Endothelial cell (in vitro differentiated cells): ENCODE measurements around the gene METTL22. TPM values are rescaled to one million over a fixed set of nuclear protein-coding genes. Genes with fewer than 3 reads are reported as not detected.
A peak's percentile ranks its signal among the peaks of the same experiment; 100 is the strongest.

ENCODE experiments used
- DNase-seq: peaks from one replicate; pipeline ENCODE4 v3.0.0; 2021; ENCODE audit warnings: low spot score
- H3K27ac Mint-ChIP-seq: one replicate; pipeline ENCODE4 v1.8.0; 2021; ENCODE audit warnings: mixed read lengths, inconsistent platforms; ENCODE audit not compliant: unreplicated experiment
- H3K27me3 Mint-ChIP-seq: one replicate; pipeline ENCODE4 v1.8.0; 2021; ENCODE audit warnings: mild to moderate bottlenecking, moderate library complexity, mixed read lengths, inconsistent platforms; ENCODE audit not compliant: unreplicated experiment
- H3K36me3 Mint-ChIP-seq: one replicate; pipeline ENCODE4 v1.8.0; 2021; ENCODE audit warnings: mild to moderate bottlenecking, low read depth, mixed read lengths, inconsistent platforms; ENCODE audit not compliant: unreplicated experiment
- H3K4me1 Mint-ChIP-seq: one replicate; pipeline ENCODE4 v1.8.0; 2021; ENCODE audit warnings: mild to moderate bottlenecking, mixed read lengths, inconsistent platforms; ENCODE audit not compliant: unreplicated experiment
- H3K4me3 Mint-ChIP-seq: one replicate; pipeline ENCODE4 v1.8.0; 2021; ENCODE audit warnings: mild to moderate bottlenecking, mixed read lengths, inconsistent platforms; ENCODE audit not compliant: unreplicated experiment
- H3K9me3 Mint-ChIP-seq: one replicate; pipeline ENCODE4 v1.8.0; 2021; ENCODE audit warnings: mixed read lengths, inconsistent platforms; ENCODE audit not compliant: unreplicated experiment
- total RNA-seq: library from RNA; stranded (reverse); fragmentation: NEBNext Ultra II Directional; extraction: Animal tissue kit (Norgen Biotek cat#: 25700); gene quantifications from one replicate; pipeline ENCODE4 v1.2.1, GENCODE V29; 2021; ENCODE audit not compliant: unreplicated experiment
- TF ChIP-seq, protein P1 (sequence below): fragments of 200-600 bp; sonication (generic); IDR thresholded peaks from one replicate; pipeline ENCODE4 v1.5.0; 2021; ENCODE audit warnings: antibody characterized with exemption; ENCODE audit not compliant: unreplicated experiment

Gene METTL22
- total RNA-seq, 1 donor from 2014 or later = 39.6 TPM

DNA sequence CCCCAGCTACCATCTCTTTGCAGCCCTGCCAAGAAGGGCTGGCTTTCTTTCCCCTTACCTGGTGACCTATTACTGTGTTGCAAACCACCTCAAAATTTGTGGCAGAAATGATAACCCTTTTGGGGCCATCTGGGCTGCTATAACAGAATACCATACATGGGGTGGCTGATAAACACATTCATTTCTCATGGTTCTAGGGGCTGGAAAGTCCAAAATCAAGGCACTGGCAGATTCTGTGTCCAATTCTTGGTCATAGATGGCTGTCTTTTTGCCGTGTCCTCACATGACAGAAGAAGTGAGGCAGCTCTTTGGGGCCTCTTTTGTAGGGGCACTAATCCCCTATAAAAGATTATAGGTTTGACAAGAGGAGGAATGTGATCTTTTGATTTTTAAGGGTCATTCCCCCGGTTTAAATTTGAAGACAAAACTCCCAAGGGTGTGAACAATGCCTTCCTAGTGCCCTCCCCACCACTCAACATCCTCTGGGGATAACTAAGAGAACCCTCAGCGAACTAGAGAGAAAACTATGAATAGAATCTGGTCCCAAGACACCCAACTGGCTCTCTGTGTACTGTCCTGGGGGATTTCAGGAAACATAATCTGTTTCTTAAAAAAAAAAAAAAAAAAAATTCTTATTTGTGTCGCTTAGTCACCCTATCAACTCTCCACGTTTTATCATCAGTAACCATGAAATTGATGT lies 1.7 kb upstream of the METTL22 start:
- no peak for DNase-seq
- TF ChIP-seq, protein P1, sequence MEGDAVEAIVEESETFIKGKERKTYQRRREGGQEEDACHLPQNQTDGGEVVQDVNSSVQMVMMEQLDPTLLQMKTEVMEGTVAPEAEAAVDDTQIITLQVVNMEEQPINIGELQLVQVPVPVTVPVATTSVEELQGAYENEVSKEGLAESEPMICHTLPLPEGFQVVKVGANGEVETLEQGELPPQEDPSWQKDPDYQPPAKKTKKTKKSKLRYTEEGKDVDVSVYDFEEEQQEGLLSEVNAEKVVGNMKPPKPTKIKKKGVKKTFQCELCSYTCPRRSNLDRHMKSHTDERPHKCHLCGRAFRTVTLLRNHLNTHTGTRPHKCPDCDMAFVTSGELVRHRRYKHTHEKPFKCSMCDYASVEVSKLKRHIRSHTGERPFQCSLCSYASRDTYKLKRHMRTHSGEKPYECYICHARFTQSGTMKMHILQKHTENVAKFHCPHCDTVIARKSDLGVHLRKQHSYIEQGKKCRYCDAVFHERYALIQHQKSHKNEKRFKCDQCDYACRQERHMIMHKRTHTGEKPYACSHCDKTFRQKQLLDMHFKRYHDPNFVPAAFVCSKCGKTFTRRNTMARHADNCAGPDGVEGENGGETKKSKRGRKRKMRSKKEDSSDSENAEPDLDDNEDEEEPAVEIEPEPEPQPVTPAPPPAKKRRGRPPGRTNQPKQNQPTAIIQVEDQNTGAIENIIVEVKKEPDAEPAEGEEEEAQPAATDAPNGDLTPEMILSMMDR = no peak
- Mint-ChIP-seq H3K27ac (no peak overlapping the region), H3K9me3 (no peaks in the 10 kb centered on the region), H3K27me3 (peaks cover 2% of the 10 kb centered on the region), H3K36me3 (no peaks in the 10 kb centered on the region), H3K4me1 (peaks cover 6% of the 10 kb centered on the region), H3K4me3 (no peak overlapping the region)

DNA sequence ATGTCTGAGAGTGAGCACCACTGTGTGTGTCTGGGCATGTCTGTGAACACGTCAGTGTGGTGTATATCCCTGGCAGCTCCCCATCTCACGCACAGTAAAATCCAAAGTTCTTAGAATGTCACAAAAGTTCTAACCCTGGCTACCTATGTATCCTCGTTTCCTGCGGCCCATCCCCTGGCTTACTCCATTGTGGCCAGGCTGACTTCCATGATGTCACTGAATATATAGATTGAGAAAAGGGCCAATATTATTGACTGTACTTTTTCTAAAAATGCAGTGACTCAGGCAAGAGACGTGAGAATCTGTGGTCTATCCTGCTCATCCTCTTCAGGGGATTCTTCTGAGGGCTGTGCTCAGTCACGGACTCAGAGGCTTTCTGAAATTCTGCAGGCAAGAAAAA lies 963 bp upstream of the METTL22 start:
- Mint-ChIP-seq H3K36me3 (no peaks in the 10 kb centered on the region), H3K4me3 (peak overlapping the region; percentile 97), H3K4me1 (peaks cover 6% of the 10 kb centered on the region), H3K9me3 (no peaks in the 10 kb centered on the region), H3K27me3 (peaks cover 2% of the 10 kb centered on the region), H3K27ac (no peak overlapping the region)
- no peak for DNase-seq
- TF ChIP-seq, protein P1 = no peak

DNA sequence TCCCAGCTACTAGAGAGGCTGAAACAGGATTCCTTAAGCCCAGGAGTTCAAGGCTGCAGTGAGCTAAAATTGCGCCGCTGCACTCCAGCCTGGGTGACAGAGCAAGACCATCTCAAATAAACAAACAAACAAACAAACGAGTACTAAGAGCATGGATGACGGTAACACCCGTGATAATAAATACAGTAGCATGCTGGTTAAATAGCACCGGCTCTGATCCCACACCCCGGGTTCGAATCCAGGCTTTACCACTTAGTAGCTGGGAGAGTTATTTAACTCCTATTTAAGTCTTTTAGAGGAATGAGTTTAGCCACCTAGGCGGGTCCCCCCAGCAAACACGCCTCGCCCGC lies 301 bp upstream of the METTL22 start:
- Mint-ChIP-seq H3K4me1 (peaks cover 6% of the 10 kb centered on the region), H3K4me3 (peak overlapping the region; percentile 97)
- no peak for DNase-seq

DNA sequence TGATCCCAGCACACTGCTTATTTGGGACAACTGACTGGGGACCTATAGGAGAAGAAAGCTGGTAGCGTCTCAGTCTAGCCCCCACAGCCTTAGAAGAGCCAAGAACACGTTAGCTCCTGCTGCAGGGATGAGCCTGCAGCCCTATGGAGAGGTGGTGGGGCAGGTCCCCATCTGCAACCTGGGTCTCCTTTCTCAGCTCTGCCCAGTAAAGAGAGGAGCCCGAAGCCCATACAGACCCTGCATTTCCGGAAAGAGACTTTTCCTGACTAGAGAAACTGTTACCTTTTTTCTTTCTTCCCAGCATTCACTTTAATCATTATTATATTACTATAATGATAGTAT lies 788 bp downstream of the METTL22 start:
- TF ChIP-seq, protein P1 = no peak
- Mint-ChIP-seq H3K27me3 (peaks cover 2% of the 10 kb centered on the region), H3K9me3 (no peaks in the 10 kb centered on the region)

More for the DNA sequence above, 301 bp upstream of the METTL22 start:
- H3K27ac Mint-ChIP-seq = no peak overlapping the region
- TF ChIP-seq, protein P1 = no peak
- no peaks in the 10 kb centered on the region for H3K9me3 Mint-ChIP-seq
- H3K27me3 Mint-ChIP-seq = peaks cover 2% of the 10 kb centered on the region
- H3K36me3 Mint-ChIP-seq = no peaks in the 10 kb centered on the region

DNA sequence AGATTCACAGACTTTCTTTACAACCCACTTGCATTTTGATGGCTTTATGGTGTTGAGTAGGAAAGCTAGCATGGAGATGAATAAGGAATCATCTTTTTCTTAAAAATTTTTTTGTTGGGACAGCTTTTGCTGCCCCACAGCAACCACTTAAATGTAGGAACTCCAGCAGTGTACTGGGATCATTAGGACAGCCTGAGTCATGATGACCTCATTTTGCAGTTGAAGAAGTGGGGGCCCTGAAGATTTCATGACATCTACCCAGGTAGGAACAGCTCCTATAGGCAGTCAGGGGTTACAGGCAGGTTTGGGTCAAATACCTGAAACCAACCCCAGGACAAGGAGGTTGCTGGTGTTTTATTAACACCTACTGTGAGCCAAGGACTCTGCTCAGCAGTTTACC lies 2.1 kb downstream of the METTL22 start:
- H3K9me3 Mint-ChIP-seq = no peaks in the 10 kb centered on the region
- H3K27ac Mint-ChIP-seq = no peak overlapping the region
- H3K36me3 Mint-ChIP-seq = peaks cover 17% of the 10 kb centered on the region
- DNase-seq = no peak
- peak overlapping the region; percentile 62 for H3K4me3 Mint-ChIP-seq
- no peaks in the 10 kb centered on the region for H3K27me3 Mint-ChIP-seq
- TF ChIP-seq, protein P1 = no peak
- H3K4me1 Mint-ChIP-seq = peaks cover 9% of the 10 kb centered on the region

More for the DNA sequence above, 788 bp downstream of the METTL22 start:
- peak; percentile 6 for DNase-seq
- Mint-ChIP-seq H3K27ac (peak overlapping the region; percentile 95), H3K36me3 (peaks cover 5% of the 10 kb centered on the region), H3K4me3 (peak overlapping the region; percentile 97), H3K4me1 (peaks cover 6% of the 10 kb centered on the region)
